Stomach (tissue), 4 donors: Measurements from ENCODE around the gene ELN.

Experiments used
- CTCF ChIP-seq, 7 experiments: fragments of 450-650 bp in 4 of 7; fragments of 200-600 bp in 3 of 7; sonication (generic) in 3 of 7; IDR thresholded peaks; one replicate each; pipeline ENCODE4 v1.5.1; 2016 to 2019; ENCODE audit warnings: antibody characterized with exemption in 7 of 7, control low read depth in 2 of 7, mild to moderate bottlenecking in 1 of 7
- EP300 ChIP-seq: sonication (generic); formaldehyde crosslinking; IDR thresholded peaks from one replicate; pipeline ENCODE4 v1.6.1; 2017; ENCODE audit warnings: antibody characterized with exemption
- POLR2A ChIP-seq, 4 donors: fragments of 450-650 bp; IDR thresholded peaks; one replicate each; pipeline ENCODE4 v1.6.1; 2016; ENCODE audit warnings: antibody characterized with exemption in 4 of 4, control low read depth in 2 of 4, mild to moderate bottlenecking in 1 of 4, moderate library complexity in 1 of 4
- POLR2AphosphoS5 ChIP-seq, 3 donors: sonication (generic); formaldehyde crosslinking; IDR thresholded peaks; one replicate each; pipeline ENCODE4 v1.6.1; 2016; ENCODE audit warnings: antibody characterized with exemption in 3 of 3

- no peak for TF ChIP-seq POLR2A (IDR thresholded peaks at IDR 0.05)
- no peak for TF ChIP-seq CTCF (IDR thresholded peaks at IDR 0.05)
- no peak for TF ChIP-seq EP300
- no peak for TF ChIP-seq POLR2AphosphoS5 (IDR thresholded peaks at IDR 0.05)
Observed at GRCh38 chr7:74028321-74028838, 407 bp downstream of the ELN start.
